ENCODE results near the gene SARDH. TPM values are rescaled to one million over a fixed set of nuclear protein-coding genes. Genes with fewer than 3 reads are reported as not detected.

The SARDH gene
- total RNA-seq, 6 experiments from 2014 or later: 67.3 to 183 (median 101) TPM

- Histone ChIP-seq H3K27ac (no peak overlapping the region), H3K36me3 (no peaks in the 10 kb centered on the region), H3K27me3 (no peaks in the 10 kb centered on the region), H3K4me1 (no peaks in the 10 kb centered on the region), H3K4me3 (no peak overlapping the region), H3K9me3 (no peaks in the 10 kb centered on the region)
- ATAC-seq (peak; percentile 10 to 34 (median 32)), DNase-seq (no peak)
- intact Hi-C loops (cut with DNase I): no loop called here
- TF ChIP-seq CTCF (IDR thresholded peaks at IDR 0.05) (no peak), POLR2A (IDR thresholded peaks at IDR 0.05) (no peak)
- WGBS (ENCODE audit: insufficient coverage, low coverage, low lambda C conversion rate, missing lambda C conversion rate): 32% methylated on average over 3 of the region's 24 CpGs
These were observed 104.0 kb downstream of the SARDH start for GRCh38 chr9:133634081-133634691.

- H3K4me1 ChIP-seq: no peaks in the 10 kb centered on the region
- H3K9me3 ChIP-seq: no peaks in the 10 kb centered on the region
- no peaks in the 10 kb centered on the region for H3K27me3 ChIP-seq
- H3K4me3 ChIP-seq: no peak overlapping the region
- H3K27ac ChIP-seq: no peak overlapping the region
- H3K36me3 ChIP-seq: no peaks in the 10 kb centered on the region
- intact Hi-C loops (cut with DNase I): no loop called here
- DNase-seq (no peak), ATAC-seq (no peak)
- 64% methylated on average over 8 of the region's 8 CpGs for WGBS (ENCODE audit: insufficient coverage, low coverage, low lambda C conversion rate, missing lambda C conversion rate)
- TF ChIP-seq CTCF (IDR thresholded peaks at IDR 0.05) (no peak), POLR2A (IDR thresholded peaks at IDR 0.05) (no peak)
These were observed 104.5 kb downstream of the SARDH start for GRCh38 chr9:133633681-133634080.

DNA sequence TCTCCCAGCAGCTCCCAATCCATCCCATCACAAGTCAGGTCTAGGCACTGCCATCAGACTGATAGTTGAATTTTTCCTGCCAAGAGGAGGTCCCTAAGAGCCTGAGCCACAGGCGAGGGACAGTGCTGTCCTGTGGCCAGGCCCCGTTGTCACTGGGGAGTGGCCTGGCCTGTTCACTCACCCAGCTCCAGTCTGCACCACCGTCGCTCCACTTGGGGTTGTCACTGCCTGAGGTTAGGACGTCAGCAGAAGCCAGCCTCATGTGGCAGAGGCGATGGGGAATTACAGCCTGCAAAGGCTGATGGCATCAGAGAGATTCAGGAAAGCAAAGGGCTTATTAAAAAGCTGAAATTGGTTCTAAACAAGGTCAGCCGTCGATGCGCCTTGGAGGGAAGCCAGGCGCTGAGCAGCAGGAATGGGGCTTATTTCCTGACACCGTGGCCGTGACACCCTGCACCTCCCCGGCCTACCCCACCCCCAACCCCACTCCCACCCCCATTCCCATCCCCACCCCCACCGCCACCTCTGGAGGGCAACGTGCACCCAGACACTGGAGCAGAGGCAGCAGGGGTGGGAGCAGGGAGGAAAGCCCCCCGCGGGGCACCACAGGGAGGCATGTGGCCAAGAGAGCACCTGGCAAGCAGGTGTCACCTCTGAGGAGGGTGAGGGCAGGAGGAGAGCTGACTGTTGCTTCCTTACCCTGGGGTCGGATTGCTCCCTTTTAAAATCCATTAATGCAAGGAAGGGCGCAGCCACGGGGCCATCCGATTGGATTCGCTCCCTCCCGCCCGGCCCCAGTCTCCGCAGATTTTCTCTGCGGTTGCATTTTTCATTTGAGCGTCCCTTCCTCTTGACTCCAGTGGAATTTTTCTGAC lies 105.1 kb downstream of the SARDH start:
- DNase-seq: no peak
- Histone ChIP-seq H3K9me3 (no peaks in the 10 kb centered on the region), H3K27ac (no peak overlapping the region), H3K4me1 (no peaks in the 10 kb centered on the region), H3K4me3 (no peak overlapping the region), H3K36me3 (no peaks in the 10 kb centered on the region), H3K27me3 (no peaks in the 10 kb centered on the region)
- whole genome bisulfite sequencing (ENCODE audit: insufficient coverage, low coverage, low lambda C conversion rate, missing lambda C conversion rate): 43% methylated on average over 7 of the region's 27 CpGs
- no peak for TF ChIP-seq CTCF (IDR thresholded peaks at IDR 0.05)
- no peak for TF ChIP-seq POLR2A (IDR thresholded peaks at IDR 0.05)
- intact Hi-C loops (cut with DNase I): no loop called here
- no peak for ATAC-seq

- H3K27ac ChIP-seq: no peak overlapping the region
- no peaks in the 10 kb centered on the region for H3K27me3 ChIP-seq
- H3K4me3 ChIP-seq: no peak overlapping the region
- intact Hi-C loops (cut with DNase I): no loop called here
- no peaks in the 10 kb centered on the region for H3K4me1 ChIP-seq
- WGBS (ENCODE audit: insufficient coverage, low coverage, low lambda C conversion rate, missing lambda C conversion rate): no CpG with 5 or more reads among the region's 12 CpGs
- H3K9me3 ChIP-seq: no peaks in the 10 kb centered on the region
- ATAC-seq: no peak
- H3K36me3 ChIP-seq: no peaks in the 10 kb centered on the region
- DNase-seq: no peak
- no peak for TF ChIP-seq POLR2A (IDR thresholded peaks at IDR 0.05)
These were observed 107.0 kb downstream of the SARDH start for GRCh38 chr9:133631111-133631510.

All from right lobe of liver (tissue), 6 donors.